ENCODE results near the gene KYNU.
A peak's percentile ranks its signal among the peaks of the same experiment; 100 is the strongest.
"Not testable (repeated sequence)": the region's sequence is repeated elsewhere in the genome, so short reads cannot be mapped to it uniquely, and the experiment has no call there.

Gene KYNU

GRCh38 chr2:142873831-142874287 lies 3.6 kb upstream of the KYNU start:
- no peaks in the 10 kb centered on the region for H3K27me3 ChIP-seq (ENCODE audit: control insufficient read depth, insufficient read depth, low read length)
- H3K36me3 ChIP-seq (ENCODE audit: control insufficient read depth, insufficient read depth, low read length): no peaks in the 10 kb centered on the region
- peak overlapping the region; percentile 49 for H3K9ac ChIP-seq (ENCODE audit: low read length)
- no peak overlapping the region for H3K4me3 ChIP-seq (ENCODE audit: low read length)
- H3K9me3 ChIP-seq (ENCODE audit: control insufficient read depth, low read length): no peaks in the 10 kb centered on the region
- H3K4me1 ChIP-seq (ENCODE audit: control insufficient read depth, insufficient read depth, low read length): peaks cover 37% of the 10 kb centered on the region

- Histone ChIP-seq H3K36me3 (ENCODE audit: control insufficient read depth, insufficient read depth, low read length) (no peaks in the 10 kb centered on the region), H3K27me3 (ENCODE audit: control insufficient read depth, insufficient read depth, low read length) (no peaks in the 10 kb centered on the region), H3K9ac (ENCODE audit: low read length) (peak overlapping the region; percentile 49), H3K9me3 (ENCODE audit: control insufficient read depth, low read length) (no peaks in the 10 kb centered on the region), H3K4me1 (ENCODE audit: control insufficient read depth, insufficient read depth, low read length) (peaks cover 32% of the 10 kb centered on the region), H3K4me3 (ENCODE audit: low read length) (no peak overlapping the region)
Observed at GRCh38 chr2:142874293-142874814, 3.1 kb upstream of the KYNU start.

GRCh38 chr2:142875010-142875409 lies 2.5 kb upstream of the KYNU start:
- H3K4me3 ChIP-seq (ENCODE audit: low read length): no peak overlapping the region
- no peaks in the 10 kb centered on the region for H3K27me3 ChIP-seq (ENCODE audit: control insufficient read depth, insufficient read depth, low read length)
- peak overlapping the region; percentile 25 for H3K9ac ChIP-seq (ENCODE audit: low read length)
- H3K9me3 ChIP-seq (ENCODE audit: control insufficient read depth, low read length): no peaks in the 10 kb centered on the region
- no peaks in the 10 kb centered on the region for H3K36me3 ChIP-seq (ENCODE audit: control insufficient read depth, insufficient read depth, low read length)
- H3K4me1 ChIP-seq (ENCODE audit: control insufficient read depth, insufficient read depth, low read length): peaks cover 29% of the 10 kb centered on the region

GRCh38 chr2:142875652-142876051 lies 1.8 kb upstream of the KYNU start:
- H3K4me1 ChIP-seq (ENCODE audit: control insufficient read depth, insufficient read depth, low read length): peaks cover 30% of the 10 kb centered on the region
- H3K4me3 ChIP-seq (ENCODE audit: low read length): no peak overlapping the region
- no peaks in the 10 kb centered on the region for H3K9me3 ChIP-seq (ENCODE audit: control insufficient read depth, low read length)
- H3K27me3 ChIP-seq (ENCODE audit: control insufficient read depth, insufficient read depth, low read length): no peaks in the 10 kb centered on the region
- H3K9ac ChIP-seq (ENCODE audit: low read length): no peak overlapping the region
- no peaks in the 10 kb centered on the region for H3K36me3 ChIP-seq (ENCODE audit: control insufficient read depth, insufficient read depth, low read length)

GRCh38 chr2:142876423-142876822 lies 1.0 kb upstream of the KYNU start:
- Histone ChIP-seq H3K36me3 (ENCODE audit: control insufficient read depth, insufficient read depth, low read length) (no peaks in the 10 kb centered on the region), H3K9me3 (ENCODE audit: control insufficient read depth, low read length) (no peaks in the 10 kb centered on the region), H3K4me3 (ENCODE audit: low read length) (no peak overlapping the region), H3K27me3 (ENCODE audit: control insufficient read depth, insufficient read depth, low read length) (no peaks in the 10 kb centered on the region), H3K9ac (ENCODE audit: low read length) (no peak overlapping the region), H3K4me1 (ENCODE audit: control insufficient read depth, insufficient read depth, low read length) (peaks cover 30% of the 10 kb centered on the region)

GRCh38 chr2:142878031-142878678 lies 691 bp downstream of the KYNU start:
- H3K36me3 ChIP-seq (ENCODE audit: control insufficient read depth, insufficient read depth, low read length): no peaks in the 10 kb centered on the region
- H3K9ac ChIP-seq (ENCODE audit: low read length): peak overlapping the region; percentile 57
- H3K9me3 ChIP-seq (ENCODE audit: control insufficient read depth, low read length): no peaks in the 10 kb centered on the region
- H3K27me3 ChIP-seq (ENCODE audit: control insufficient read depth, insufficient read depth, low read length): no peaks in the 10 kb centered on the region
- no peak overlapping the region for H3K4me3 ChIP-seq (ENCODE audit: low read length)
- peaks cover 30% of the 10 kb centered on the region for H3K4me1 ChIP-seq (ENCODE audit: control insufficient read depth, insufficient read depth, low read length)

- no peak overlapping the region for H3K9ac ChIP-seq (ENCODE audit: low read length)
Observed at GRCh38 chr2:142879151-142879550, 1.7 kb downstream of the KYNU start.

GRCh38 chr2:142880279-142880678 lies 2.8 kb downstream of the KYNU start:
- Histone ChIP-seq H3K9ac (ENCODE audit: low read length) (no peak overlapping the region), H3K9me3 (ENCODE audit: control insufficient read depth, low read length) (no peaks in the 10 kb centered on the region), H3K27me3 (ENCODE audit: control insufficient read depth, insufficient read depth, low read length) (no peaks in the 10 kb centered on the region), H3K4me1 (ENCODE audit: control insufficient read depth, insufficient read depth, low read length) (peaks cover 17% of the 10 kb centered on the region), H3K4me3 (ENCODE audit: low read length) (no peak overlapping the region), H3K36me3 (ENCODE audit: control insufficient read depth, insufficient read depth, low read length) (no peaks in the 10 kb centered on the region)

More at GRCh38 chr2:142879151-142879550, 1.7 kb downstream of the KYNU start:
- H3K4me3 ChIP-seq (ENCODE audit: low read length): no peak overlapping the region
- H3K36me3 ChIP-seq (ENCODE audit: control insufficient read depth, insufficient read depth, low read length): no peaks in the 10 kb centered on the region
- no peaks in the 10 kb centered on the region for H3K9me3 ChIP-seq (ENCODE audit: control insufficient read depth, low read length)
- H3K4me1 ChIP-seq (ENCODE audit: control insufficient read depth, insufficient read depth, low read length): peaks cover 22% of the 10 kb centered on the region
- H3K27me3 ChIP-seq (ENCODE audit: control insufficient read depth, insufficient read depth, low read length): no peaks in the 10 kb centered on the region

GRCh38 chr2:142881619-142882018 lies 4.2 kb downstream of the KYNU start:
- H3K4me1 ChIP-seq (ENCODE audit: control insufficient read depth, insufficient read depth, low read length): peaks cover 11% of the 10 kb centered on the region
- H3K4me3 ChIP-seq (ENCODE audit: low read length): no peak overlapping the region
- no peaks in the 10 kb centered on the region for H3K36me3 ChIP-seq (ENCODE audit: control insufficient read depth, insufficient read depth, low read length)
- no peaks in the 10 kb centered on the region for H3K9me3 ChIP-seq (ENCODE audit: control insufficient read depth, low read length)
- no peak overlapping the region for H3K9ac ChIP-seq (ENCODE audit: low read length)
- H3K27me3 ChIP-seq (ENCODE audit: control insufficient read depth, insufficient read depth, low read length): no peaks in the 10 kb centered on the region

- not testable (repeated sequence) for H3K36me3 ChIP-seq (ENCODE audit: control insufficient read depth, insufficient read depth, low read length); H3K27me3 ChIP-seq (ENCODE audit: control insufficient read depth, insufficient read depth, low read length); H3K9me3 ChIP-seq (ENCODE audit: control insufficient read depth, low read length); H3K4me1 ChIP-seq (ENCODE audit: control insufficient read depth, insufficient read depth, low read length); H3K4me3 ChIP-seq (ENCODE audit: low read length); H3K9ac ChIP-seq (ENCODE audit: low read length)
Observed at GRCh38 chr2:142882500-142882899, 5.0 kb downstream of the KYNU start.

- H3K36me3 ChIP-seq (ENCODE audit: control insufficient read depth, insufficient read depth, low read length): no peaks in the 10 kb centered on the region
- no peak overlapping the region for H3K4me3 ChIP-seq (ENCODE audit: low read length)
- H3K9ac ChIP-seq (ENCODE audit: low read length): no peak overlapping the region
- H3K27me3 ChIP-seq (ENCODE audit: control insufficient read depth, insufficient read depth, low read length): no peaks in the 10 kb centered on the region
- H3K4me1 ChIP-seq (ENCODE audit: control insufficient read depth, insufficient read depth, low read length): peaks cover 3% of the 10 kb centered on the region
- no peaks in the 10 kb centered on the region for H3K9me3 ChIP-seq (ENCODE audit: control insufficient read depth, low read length)
Observed at GRCh38 chr2:142883526-142883925, 6.1 kb downstream of the KYNU start.

GRCh38 chr2:142885543-142885942 lies 8.1 kb downstream of the KYNU start:
- no peaks in the 10 kb centered on the region for H3K9me3 ChIP-seq (ENCODE audit: control insufficient read depth, low read length)
- H3K9ac ChIP-seq (ENCODE audit: low read length): no peak overlapping the region
- no peak overlapping the region for H3K4me3 ChIP-seq (ENCODE audit: low read length)
- H3K36me3 ChIP-seq (ENCODE audit: control insufficient read depth, insufficient read depth, low read length): no peaks in the 10 kb centered on the region
- H3K4me1 ChIP-seq (ENCODE audit: control insufficient read depth, insufficient read depth, low read length): no peaks in the 10 kb centered on the region
- no peaks in the 10 kb centered on the region for H3K27me3 ChIP-seq (ENCODE audit: control insufficient read depth, insufficient read depth, low read length)
